Measurements from ENCODE around the gene IFNA5. TPM values are rescaled to one million over a fixed set of nuclear protein-coding genes. Genes with fewer than 3 reads are reported as not detected.

IFNA5 gene
- total and polyA plus RNA-seq, 2 of the 13 experiments (the other 11 are each of a cell fraction or from before 2014, with no cell fraction given): not detected

GRCh38 chr9:21334701-21335632 is 29.9 kb upstream of the IFNA5 start, which contains the start of gene KLHL9 (continued):
- TF ChIP-seq ZBTB39 (CRISPR knock-in tag; IDR thresholded peaks at IDR 0.05): no peak
- TF ChIP-seq EP300 (IDR thresholded peaks at IDR 0.05; ENCODE audit: low read depth in 2 of 2, low read length in 2 of 2): no peak
- TF ChIP-seq EP300 (CRISPR knock-in tag; IDR thresholded peaks at IDR 0.05; ENCODE audit: borderline replicate concordance): no peak
- peak; percentile 75; the same call in 1 of the 2 replicates for TF ChIP-seq LBX2 (CRISPR knock-in tag; IDR thresholded peaks at IDR 0.05; ENCODE audit: borderline replicate concordance)
- peak; percentile 93 for TF ChIP-seq KAT8 (CRISPR knock-in tag; IDR thresholded peaks at IDR 0.05)
- TF ChIP-seq PRDM15 (CRISPR knock-in tag; IDR thresholded peaks at IDR 0.05): no peak; the same call in 1 of the 2 replicates
- TF ChIP-seq ATF4 (CRISPR knock-in tag; IDR thresholded peaks at IDR 0.05): 0 out of 4 replicates have a peak, but pooled peaks of 1 of the 2 experiments have one; percentile 36
- TF ChIP-seq ZNF430 (CRISPR knock-in tag; IDR thresholded peaks at IDR 0.05): peak; percentile 92
- no peak for TF ChIP-seq NFRKB (IDR thresholded peaks at IDR 0.05)
- peak; percentile 93 for TF ChIP-seq ZNF687 (CRISPR knock-in tag; IDR thresholded peaks at IDR 0.05)
- peak; percentile 94; the same call in 1 of the 2 replicates for TF ChIP-seq ZNF737 (CRISPR knock-in tag; IDR thresholded peaks at IDR 0.05; ENCODE audit: borderline replicate concordance)
- TF ChIP-seq PITX1 (CRISPR knock-in tag; IDR thresholded peaks at IDR 0.05): peak; percentile 65
- TF ChIP-seq ZNF891 (CRISPR knock-in tag; IDR thresholded peaks at IDR 0.05): peak; percentile 51; the same call in 1 of the 2 replicates
- no peak for TF ChIP-seq MBD4 (IDR thresholded peaks at IDR 0.05; ENCODE audit: borderline replicate concordance, low read length)
- TF ChIP-seq ATF7 (IDR thresholded peaks at IDR 0.05): no peak
- TF ChIP-seq ATF7 (CRISPR knock-in tag; IDR thresholded peaks at IDR 0.05): no peak

All from HepG2 (cell line).